Ishikawa (cell line): ENCODE measurements around the gene FNDC5.

Experiments used
- CEBPB ChIP-seq: IDR thresholded peaks from 2 replicates; pipeline ENCODE4 v1.6.1; 2012
- EGR1 ChIP-seq: IDR thresholded peaks from 2 replicates; pipeline ENCODE4 v1.6.1; 2012
- EP300 ChIP-seq: IDR thresholded peaks from 2 replicates; pipeline ENCODE4 v1.6.1; 2012; ENCODE audit warnings: borderline replicate concordance
- MAX ChIP-seq: IDR thresholded peaks from 2 replicates; pipeline ENCODE4 v1.6.1; 2012
- REST ChIP-seq: IDR thresholded peaks from 2 replicates; pipeline ENCODE4 v1.6.1; 2012; ENCODE audit warnings: low read depth, mild to moderate bottlenecking
- TAF1 ChIP-seq: IDR thresholded peaks from 2 replicates; pipeline ENCODE4 v1.6.1; 2012; ENCODE audit warnings: low read depth, mild to moderate bottlenecking
- TCF12 ChIP-seq: IDR thresholded peaks from 2 replicates; pipeline ENCODE4 v1.6.1; 2012; ENCODE audit warnings: low read depth

- no peak for TF ChIP-seq EP300
- no peak for TF ChIP-seq EGR1
- no peak for TF ChIP-seq CEBPB
- no peak for TF ChIP-seq TAF1
- TF ChIP-seq MAX: no peak
- no peak for TF ChIP-seq TCF12
- TF ChIP-seq REST: no peak
Observed at GRCh38 chr1:32858791-32859190, 11.9 kb downstream of the FNDC5 start.
